SK-N-MC (cell line): ENCODE results near the gene HS3ST3A1.

Experiments
- EZH2 ChIP-seq: fragments of 200-600 bp; sonication (generic); IDR thresholded peaks from one replicate; pipeline ENCODE4 v1.6.1; 2017; ENCODE audit warnings: antibody characterized with exemption
- FOXP2 ChIP-seq: optimal IDR thresholded peaks from 2 replicates; pipeline ENCODE3; 2011; ENCODE audit warnings: mild to moderate bottlenecking, moderate library complexity; ENCODE audit not compliant: insufficient read depth; ENCODE audit errors: extremely low read length, control extremely low read depth

DNA sequence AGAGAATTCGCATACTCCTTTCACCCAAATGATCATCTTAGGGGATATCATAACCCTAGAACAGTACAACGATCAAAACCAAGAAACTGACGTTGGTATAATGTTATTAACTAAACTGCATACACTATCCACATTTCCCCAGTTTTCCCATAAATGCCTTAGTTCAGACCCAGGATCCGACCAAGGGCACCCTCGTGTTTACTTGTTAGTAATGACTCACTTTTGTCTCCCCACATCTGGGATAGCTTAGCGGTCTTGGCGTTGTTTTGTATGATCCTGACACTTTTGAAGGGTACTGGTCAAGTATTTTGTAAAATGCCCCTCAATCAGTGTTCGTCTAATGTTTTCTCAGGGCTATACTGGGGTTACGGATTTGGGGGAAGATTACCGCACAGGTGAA lies 8.0 kb downstream of the HS3ST3A1 start:
- no peak for TF ChIP-seq FOXP2
- TF ChIP-seq EZH2: no peak
